Right kidney (tissue), 1 donor: Measurements from ENCODE around the gene SLC46A3.

Experiments
- DNase-seq: peaks from one replicate; pipeline ENCODE4 v3.0.0-alpha.2; 2016

The SLC46A3 gene

DNA sequence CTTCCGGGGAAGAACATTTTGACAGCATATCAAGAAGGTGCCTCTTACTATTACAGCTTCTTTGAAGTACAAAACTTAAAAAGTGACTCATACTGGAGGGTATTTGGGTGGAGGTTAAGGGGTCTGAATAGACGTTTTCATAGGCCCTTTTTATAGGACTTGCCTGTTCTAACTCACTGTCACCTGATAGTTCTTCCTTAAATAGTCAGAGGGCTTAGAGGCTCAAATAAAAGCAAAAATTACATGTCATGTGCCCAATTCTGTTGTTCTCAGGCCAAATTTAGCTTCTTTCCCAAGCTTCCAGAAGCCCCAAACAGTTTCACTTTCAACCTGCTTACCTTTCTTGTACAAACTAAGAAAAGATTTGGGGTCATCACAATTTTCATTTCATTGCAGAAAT is 16.1 kb upstream of the SLC46A3 start:
- DNase-seq: no peak

DNA sequence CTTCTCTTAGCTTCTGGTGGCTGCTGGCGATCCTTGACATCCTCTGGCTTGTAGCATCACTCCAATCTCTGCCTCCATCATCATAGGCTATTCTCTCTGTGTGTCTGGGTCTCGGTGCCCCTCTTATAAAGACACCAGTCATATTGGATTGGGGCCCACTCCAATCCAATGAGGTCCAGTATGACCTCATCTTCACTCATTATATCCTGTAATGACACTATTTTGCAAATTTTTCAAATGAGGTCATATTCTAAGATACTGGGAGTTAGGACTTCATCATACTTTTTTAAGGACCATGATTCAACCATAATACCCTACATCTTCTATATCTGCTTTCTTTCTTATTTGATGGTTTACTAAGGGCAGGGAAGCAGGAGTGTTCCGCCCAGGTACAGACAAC is 12.0 kb upstream of the SLC46A3 start:
- DNase-seq: no peak

DNA sequence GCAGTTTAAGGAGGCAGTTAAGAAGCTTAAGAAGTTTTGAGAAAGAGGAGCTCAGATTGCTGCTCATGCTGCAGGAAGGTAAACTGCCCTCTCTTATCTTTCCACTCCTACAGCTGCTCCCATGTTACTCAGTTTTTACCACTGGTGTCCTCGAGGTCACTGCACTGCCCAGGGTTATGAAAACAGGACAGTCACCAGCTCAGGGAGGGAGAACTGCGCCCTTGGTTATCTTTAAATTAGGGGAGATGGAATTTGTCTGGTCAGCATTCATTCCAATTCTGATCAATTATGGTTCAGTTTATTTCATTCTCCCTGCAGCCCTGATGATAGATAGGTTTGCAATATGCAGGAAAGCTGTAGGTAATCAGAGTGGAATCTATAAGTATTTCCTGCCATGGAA is 10.8 kb upstream of the SLC46A3 start:
- DNase-seq: no peak

DNA sequence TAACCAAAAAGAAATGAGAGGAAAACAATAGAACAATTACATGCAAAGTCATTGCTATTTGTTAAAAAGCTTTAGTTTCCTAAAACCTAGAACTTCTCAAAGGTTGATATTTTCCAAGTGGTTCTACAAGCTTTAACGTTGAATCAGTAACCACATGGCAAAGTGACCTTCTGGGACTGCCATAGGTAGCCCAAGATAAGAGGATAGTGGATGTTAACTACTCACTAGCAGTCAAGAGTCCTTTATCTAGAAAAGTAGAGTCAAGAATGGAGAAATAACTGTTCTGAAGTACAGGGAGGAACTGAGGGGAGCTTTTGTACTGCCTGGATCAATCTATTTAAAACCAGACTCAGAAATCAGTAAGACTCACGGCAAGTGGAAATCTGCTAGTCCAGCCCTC is 9.9 kb upstream of the SLC46A3 start:
- no peak for DNase-seq

DNA sequence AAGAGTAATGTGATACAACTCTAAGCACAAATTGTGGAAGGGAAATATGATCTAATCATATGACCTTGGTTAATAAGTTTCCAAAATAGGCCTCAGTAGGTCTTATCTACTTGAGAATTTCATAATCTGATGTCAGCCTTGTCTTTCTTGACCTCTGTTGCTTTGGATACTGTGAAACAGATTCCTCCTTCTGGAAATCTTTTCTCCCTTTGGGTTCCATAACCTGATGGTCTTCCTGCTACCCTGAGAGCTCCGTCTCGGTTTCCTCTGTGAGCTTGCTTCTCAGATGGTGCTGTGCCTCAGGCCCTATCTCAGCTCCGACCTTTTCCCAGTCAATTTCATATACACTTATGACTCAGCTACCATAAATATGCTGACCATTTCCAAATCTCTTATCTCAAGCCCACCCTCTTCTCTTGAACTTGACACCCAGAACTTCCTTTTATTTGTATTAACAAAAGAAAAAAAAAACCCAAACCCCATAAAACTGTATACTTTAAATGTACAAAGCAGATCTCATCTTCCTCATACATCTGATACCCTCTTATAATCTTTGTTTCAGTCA is 6.4 kb upstream of the SLC46A3 start:
- DNase-seq: no peak

DNA sequence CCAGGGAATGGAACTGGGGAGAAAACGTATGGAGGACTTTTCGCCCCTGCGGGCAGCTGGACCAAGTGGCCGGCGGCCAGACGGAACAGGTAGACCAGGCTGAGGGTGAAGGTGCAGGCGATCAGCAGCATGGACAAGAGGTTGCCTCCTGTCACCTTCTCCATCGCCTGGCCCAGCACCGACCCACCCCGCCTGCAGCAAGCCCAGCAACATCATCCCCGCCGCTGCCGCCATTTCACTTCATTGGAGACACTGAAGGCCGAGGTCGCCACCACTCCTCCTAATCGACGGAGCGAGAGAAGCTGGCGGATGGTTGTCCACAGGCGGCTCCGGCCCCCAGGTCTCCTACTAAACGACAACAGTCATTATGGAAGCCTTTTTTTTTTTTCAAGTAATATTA is 5.0 kb upstream of the SLC46A3 start:
- no peak for DNase-seq

DNA sequence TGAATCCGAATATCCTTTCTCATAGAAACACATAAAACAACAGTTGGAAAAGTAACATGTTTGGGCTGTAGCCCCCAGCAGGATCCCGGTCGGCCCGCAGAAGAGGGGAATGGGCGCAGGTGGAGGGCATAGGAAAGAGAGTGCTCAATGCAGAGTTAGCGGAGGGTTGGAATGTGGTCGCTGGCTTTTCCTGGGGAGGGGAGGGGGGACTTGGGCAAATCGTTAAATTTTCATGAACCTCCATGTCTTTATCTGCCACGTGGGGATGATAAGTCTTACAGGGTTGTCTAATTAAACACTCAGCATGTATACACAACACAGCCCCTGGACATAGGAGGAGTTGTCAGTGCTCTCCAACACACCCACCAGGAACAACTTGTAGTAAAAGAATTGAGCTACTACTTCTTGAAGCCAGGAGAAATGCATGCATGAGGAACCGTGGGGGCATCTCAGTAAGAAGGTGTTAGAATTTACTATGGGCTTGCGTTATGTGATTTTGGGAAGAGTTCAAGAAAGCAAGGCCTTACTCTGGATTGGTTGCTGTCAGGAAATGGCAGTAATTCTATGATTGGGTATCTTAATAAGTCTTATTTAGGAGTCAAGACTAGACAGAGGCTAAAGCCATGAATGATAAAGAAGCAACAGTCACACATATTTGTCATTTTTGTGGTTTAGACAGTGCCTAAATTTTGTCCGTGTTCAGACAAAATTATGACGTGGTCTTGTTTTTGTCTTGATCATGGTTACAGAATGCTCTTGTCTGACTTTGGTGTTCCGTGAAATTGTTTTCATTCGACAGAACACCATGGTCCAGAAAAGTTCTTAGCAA is 671 bp upstream of the SLC46A3 start:
- no peak for DNase-seq

DNA sequence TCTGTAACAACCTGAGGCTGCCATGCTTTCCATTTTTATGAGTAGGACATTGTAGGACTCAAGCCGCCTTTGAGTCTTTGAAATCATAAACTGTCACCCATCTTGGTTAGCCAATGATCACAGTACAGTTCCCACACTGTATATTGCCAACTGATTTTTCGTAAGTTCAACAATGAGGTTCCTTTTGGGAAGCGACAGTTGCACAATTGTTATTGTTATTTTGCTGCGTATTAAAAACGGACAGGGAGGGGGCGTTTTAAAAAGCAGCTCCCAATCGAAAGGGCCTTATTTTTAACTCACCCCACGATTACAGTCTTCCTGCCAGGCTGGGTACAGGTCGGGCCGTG is 601 bp downstream of the SLC46A3 start:
- DNase-seq: no peak

DNA sequence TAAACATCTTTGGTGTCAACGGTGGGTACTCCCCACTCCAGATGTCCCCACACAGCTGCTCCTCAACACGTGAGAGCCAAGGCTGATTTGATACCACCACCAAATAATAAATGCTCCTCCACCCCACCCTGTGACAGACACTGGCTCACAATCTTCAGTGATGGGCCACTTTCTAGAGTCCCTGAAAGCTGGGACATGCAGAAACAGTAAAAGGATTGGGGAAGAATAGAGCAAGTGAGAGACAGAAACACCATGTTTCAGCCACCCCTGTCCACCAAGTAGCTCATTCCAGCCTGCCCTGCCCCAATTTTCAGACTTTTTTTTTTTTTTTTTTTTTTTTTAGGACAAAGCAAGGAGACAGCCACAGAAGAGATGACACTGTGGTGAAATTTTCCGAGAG is 1.6 kb downstream of the SLC46A3 start:
- DNase-seq: no peak

DNA sequence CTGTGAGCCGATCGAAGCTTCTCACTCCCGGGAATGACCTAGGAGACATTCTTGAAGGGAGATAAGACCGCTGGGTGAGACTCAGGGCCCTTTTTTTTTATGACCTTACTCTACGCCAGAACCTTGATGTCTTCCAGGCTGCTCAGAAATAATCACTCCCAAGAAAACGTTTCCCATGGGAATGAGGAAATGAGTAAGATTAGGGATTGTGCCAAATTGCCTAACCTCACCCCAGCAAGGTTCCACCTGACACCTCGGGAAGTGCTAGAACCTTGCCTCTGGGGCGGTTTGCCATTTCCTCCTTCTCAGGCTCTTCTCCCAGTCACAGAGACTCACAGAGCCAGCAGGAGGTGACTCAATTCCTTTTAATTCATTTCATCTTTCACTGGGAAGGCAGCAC is 2.3 kb downstream of the SLC46A3 start:
- DNase-seq: no peak

DNA sequence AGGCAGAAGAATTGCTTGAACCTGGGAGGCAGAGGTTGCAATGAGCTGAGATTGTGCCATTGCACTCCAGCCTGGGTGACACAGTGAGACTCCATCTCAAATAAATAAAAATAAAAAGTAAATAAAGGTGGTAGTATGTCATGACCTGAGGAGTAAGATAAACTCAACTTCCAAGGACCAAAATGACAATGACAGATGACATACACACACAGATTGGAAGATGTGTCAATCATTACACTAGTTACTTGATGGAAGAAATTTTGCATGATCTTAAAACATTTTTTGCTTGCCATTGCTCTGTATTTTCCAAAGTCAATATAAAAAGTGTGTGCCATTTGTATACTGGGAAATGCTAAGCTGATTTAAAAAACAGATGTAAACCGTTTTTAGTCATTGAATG is 4.1 kb downstream of the SLC46A3 start:
- no peak for DNase-seq

DNA sequence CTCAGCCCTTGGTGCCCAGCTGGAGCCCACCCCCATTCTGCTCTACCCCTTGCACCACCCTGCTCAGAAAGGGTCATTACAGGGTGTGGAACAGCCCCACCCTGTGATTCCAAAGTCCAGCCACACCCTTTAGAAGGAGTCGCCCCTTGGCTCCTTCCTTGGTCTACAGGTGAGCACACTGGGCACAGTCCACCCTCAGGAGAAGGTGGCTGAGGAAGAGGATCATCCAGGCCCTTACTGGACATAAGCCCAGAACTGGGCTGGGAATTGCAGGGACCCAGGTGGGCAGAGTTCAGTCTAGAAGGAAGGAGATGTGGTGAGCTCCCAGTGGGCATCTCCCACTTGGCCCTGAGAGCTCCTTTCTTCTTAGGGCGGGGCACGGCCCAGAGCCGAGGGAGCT is 8.6 kb downstream of the SLC46A3 start:
- DNase-seq: no peak

DNA sequence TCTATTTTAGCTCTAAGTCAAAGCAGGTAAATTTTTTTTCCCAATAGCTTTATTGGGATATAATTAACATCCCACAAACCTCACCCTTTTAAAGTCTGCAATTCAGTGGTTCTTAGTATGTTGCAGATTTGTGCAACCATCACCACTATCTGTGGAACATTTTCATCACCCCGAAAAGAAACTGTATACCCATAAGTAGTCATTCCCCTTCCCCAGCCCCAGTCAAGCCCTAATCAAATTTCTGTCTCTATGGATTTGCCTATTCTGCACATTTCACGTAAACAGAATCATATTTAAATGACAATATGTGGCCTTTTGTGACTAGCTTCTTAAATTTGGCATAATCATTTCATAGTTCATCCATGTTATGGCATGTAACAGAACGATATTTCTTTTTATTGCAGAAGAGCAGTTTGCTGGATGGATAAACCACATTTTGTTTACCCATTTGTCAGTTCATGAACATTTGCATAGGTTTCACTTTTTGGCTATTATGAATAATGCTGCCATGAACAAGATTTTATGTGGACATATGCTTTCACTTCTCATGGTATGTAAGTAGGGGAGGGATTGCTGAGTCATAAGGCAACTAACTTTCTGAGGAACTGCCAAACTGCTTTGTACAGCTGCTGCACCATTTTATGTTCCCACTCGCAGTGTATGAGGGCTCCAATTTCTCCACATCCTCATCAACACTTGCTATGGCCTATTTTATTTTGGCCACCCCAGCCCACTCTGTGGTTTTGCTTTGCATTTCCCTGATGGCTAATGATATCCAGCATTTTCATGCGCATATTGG is 10.9 kb downstream of the SLC46A3 start:
- DNase-seq: no peak

DNA sequence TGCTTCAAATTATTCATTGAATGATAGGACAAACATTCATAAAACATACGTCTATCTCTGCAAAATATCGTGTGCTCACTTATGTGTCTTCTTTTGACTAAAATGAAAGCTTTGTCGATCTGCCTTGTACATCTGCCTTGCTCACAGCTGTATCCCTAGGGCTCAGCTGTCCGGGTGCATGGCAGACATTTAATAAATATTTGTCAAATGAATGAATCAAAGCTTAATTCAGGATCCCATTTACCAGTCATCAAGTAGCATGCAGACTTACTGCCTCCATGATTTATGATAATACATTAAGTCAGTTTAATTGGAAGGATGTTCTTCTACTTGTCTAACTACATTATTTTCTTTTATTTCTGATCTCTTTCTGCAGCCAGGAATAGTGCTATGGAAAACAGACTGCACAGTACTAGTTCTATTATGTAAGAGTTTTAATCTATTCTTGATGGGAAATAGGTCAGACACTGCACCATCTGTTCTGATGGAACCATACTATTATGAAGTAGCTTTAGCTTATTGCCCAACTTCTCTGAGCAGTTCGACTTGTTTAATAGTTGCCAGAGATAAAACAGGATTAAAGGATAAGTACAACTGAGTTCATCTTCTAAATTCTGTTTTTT is 13.2 kb downstream of the SLC46A3 start:
- no peak for DNase-seq

DNA sequence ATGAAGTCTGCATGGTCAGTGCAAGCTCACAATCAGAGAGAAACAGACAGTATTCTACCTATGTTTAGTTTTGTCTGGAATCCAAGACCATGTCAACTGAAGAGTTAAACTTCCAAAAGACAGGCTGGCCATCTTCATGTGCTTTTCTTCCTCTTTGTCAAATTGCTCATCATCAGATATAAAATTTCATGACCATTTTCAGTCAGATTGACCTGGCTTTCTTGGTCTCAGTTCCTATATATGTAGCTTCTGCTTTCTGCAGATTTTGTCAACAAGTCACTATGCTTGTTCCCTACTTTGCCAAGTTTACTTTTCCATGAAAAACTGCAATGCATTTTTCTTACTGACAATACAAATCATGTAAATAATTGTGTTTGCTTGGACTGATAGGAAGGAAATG is 13.9 kb downstream of the SLC46A3 start:
- DNase-seq: no peak

DNA sequence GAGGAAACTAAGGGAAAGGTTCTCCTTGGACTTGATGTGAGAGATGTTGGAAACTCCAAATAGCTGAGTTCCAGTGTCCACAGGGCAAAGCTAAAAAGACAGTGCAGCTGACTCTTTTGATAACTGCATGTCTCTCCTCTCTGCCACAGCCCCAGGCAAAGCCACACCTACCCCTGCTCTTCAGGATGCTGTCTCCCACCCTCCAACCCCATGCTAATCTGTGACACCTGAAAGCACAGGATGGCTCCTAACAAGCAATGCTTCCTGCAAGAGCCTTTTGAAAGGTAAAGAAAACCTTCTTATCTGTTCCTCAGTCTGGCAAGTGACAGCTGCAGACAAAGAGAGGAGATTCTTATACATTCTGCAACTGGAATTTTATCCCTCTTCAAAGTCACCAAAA is 14.5 kb downstream of the SLC46A3 start:
- DNase-seq: no peak

DNA sequence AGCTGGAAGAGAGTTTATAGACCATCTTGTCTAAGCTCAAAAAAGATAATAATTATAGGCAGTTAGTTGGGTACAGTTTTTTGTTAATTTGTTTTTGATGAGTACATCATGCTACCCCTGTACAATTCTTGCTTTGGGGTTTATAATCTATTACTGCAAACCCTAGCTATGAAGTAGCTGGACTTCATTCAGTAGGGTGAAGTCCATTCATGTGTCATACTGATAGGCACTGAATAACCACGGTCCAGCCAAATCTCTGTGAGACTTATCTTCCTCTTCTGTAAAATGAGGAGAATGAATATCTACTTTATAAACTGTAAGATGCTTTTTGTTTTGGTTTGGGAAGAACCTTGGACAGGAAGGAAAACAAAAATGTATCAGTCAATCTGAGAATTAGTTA is 19.5 kb downstream of the SLC46A3 start:
- DNase-seq: no peak

DNA sequence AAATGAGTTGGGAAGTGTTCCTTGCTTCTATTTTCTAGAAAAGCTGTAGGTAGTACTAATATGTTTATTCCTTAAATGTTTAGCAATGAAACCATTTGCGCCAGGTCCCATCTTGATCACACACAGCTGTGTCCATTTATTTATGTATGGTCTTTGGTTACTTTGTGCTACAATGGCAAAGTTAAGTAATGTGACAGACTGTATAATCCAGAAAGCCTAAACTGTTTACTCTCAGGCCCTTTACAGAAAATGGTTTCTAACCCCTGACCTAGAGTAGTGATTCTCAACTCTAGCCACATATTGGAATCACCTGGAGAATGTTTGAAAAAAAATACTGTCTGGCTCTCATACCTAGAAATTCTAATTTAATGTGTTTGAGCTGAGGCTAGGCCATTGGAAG is 21.3 kb downstream of the SLC46A3 start:
- DNase-seq: no peak

DNA sequence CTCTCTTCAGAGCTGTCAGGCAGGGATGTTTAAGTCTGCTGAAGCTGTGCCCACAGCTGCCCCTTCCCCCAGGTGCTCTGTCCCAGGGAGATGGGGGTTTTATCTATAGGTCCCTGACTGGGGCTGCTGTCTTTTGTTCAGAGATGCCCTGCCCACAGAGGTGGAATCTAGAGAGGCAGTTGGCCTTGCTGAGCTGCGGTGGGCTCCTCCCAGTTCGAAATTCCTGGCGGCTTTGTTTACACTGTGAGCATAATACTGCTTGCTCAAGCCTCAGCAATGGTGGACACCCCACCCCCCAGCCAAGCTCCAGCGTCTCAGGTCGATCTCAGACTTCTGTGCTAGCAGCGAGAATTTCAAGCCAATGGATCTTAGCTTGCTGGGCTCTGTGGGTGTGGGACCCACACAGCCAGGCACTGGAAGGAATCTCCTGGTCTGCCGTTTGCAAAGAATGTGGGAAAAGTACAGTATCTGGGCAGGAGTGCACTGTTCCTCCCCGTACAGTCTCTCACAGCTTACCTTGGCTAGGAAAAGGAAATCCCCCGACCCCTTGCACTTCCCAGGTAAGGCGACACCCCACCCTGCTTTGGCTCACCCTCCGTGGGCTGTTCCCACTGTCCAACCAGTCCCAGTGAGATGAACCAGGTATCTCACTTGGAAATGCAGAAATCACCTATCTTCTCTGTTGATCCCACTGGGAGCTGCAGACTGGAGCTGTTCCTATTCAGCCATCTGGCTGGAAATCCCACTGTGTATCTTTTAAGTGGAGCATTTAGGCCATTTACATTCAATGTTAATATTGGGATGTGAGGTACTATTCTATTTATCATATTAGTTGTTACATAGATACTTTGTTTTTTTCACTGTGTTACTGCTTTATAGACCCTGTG is 24.9 kb downstream of the SLC46A3 start:
- peak; percentile 8 for DNase-seq

DNA sequence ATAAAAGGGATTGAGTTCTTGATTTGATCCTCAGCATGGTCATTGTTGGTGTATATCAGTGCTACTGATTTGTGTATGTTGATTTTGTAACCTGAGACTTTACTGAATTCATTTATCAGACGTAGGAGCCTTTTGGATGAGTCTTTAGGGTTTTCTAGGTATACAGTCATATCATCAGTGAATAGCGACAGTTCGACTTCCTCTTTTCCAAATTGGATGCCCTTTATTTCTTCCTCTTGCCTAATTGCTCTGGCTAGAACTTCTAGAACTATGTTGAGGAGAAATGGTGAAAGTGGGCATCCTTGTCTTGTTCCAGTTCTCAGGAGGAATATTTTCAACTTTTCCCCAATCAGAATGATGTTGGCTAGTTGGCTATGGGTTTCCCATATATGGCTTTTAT is 32.9 kb downstream of the SLC46A3 start:
- DNase-seq: no peak

DNA sequence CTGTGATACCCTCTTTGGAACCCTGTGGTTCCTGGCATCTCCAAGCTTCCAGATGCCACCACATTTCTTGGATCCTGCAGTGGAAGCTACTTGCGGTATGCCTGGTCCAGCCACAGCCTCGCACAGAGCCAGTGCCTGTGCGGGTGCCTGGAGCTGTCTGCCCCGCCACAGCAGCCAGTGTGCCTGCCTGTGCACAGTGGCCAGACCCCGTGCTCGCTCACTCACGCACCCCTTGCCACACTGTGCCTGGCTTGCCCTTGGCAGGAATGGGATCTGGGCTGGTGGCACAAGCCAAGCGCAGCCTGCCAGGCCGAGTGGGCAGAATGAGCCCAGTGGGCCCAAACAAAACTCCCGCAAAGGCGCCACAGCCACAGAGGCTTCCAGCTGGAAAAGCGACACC is 33.7 kb downstream of the SLC46A3 start:
- DNase-seq: no peak

DNA sequence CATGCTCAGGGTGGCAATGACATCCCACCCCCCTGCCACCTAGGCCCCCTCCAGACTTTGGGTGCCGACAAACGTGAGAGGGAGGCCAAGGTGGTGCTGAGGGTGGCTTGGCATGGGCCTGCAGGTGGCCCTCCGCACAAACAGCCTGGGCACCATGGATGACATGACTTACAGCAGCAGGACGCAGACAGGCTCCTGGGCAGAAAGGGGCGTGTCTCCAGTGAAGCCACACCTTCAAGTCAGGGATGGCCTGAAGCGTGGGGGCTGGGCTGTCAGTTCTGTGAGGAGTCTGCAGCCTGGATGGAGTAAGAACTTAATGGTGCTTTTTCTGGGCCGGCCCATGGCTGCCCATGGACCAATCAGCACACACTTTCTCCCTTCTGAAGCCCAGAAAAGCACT is 34.5 kb downstream of the SLC46A3 start:
- no peak for DNase-seq
